GM23248 (cell line): ENCODE data around the gene PTP4A2. TPM values are rescaled to one million over a fixed set of nuclear protein-coding genes. Genes with fewer than 3 reads are reported as not detected.
"Not testable (repeated sequence)": the region's sequence is repeated elsewhere in the genome, so short reads cannot be mapped to it uniquely, and the experiment has no call there.

Source experiments
- DNase-seq: peaks from one replicate; pipeline ENCODE4 v3.0.0-alpha.2; 2015
- H2AFZ ChIP-seq: fragments of 200-600 bp; sonication (generic); 2 replicates; pipeline ENCODE4 v1.6.1; 2016; ENCODE audit warnings: antibody characterized with exemption
- H3F3A ChIP-seq: fragments of 200-600 bp; sonication (generic); 2 replicates; pipeline ENCODE4 v1.6.1; 2016; ENCODE audit warnings: mild to moderate bottlenecking, antibody characterized with exemption, mixed run types; ENCODE audit not compliant: insufficient read depth
- H3K27ac ChIP-seq: fragments of 200-600 bp; sonication (generic); 2 replicates; pipeline ENCODE4 v1.5.1; 2016; ENCODE audit warnings: mild to moderate bottlenecking
- H3K27me3 ChIP-seq: fragments of 200-600 bp; sonication (generic); replicated peaks from 2 replicates; pipeline ENCODE4 v1.6.1; 2016; ENCODE audit warnings: mild to moderate bottlenecking; ENCODE audit not compliant: insufficient read depth
- H3K36me3 ChIP-seq: fragments of 200-600 bp; sonication (generic); 2 replicates; pipeline ENCODE4 v1.6.1; 2016; ENCODE audit warnings: low read depth, mild to moderate bottlenecking
- H3K4me1 ChIP-seq: fragments of 200-600 bp; sonication (generic); 2 replicates; pipeline ENCODE4 v1.6.1; 2016; ENCODE audit warnings: mild to moderate bottlenecking; ENCODE audit not compliant: insufficient read depth
- H3K4me2 ChIP-seq: fragments of 200-600 bp; sonication (generic); one replicate; pipeline ENCODE4 v1.6.1; 2016; ENCODE audit warnings: mild to moderate bottlenecking; ENCODE audit not compliant: unreplicated experiment
- H3K4me3 ChIP-seq: fragments of 200-600 bp; sonication (generic); 2 replicates; pipeline ENCODE4 v1.5.1; 2016; ENCODE audit warnings: mild to moderate bottlenecking
- H3K79me2 ChIP-seq: fragments of 200-600 bp; sonication (generic); 2 replicates; pipeline ENCODE4 v1.6.1; 2016; ENCODE audit warnings: mild to moderate bottlenecking; ENCODE audit not compliant: insufficient read depth
- H3K9ac ChIP-seq: fragments of 200-600 bp; sonication (generic); 2 replicates; pipeline ENCODE4 v1.6.1; 2016; ENCODE audit warnings: mild to moderate bottlenecking
- H3K9me2 ChIP-seq: fragments of 200-600 bp; sonication (generic); 2 replicates; pipeline ENCODE4 v1.6.1; 2016; ENCODE audit warnings: mixed run types, mild to moderate bottlenecking, moderate library complexity; ENCODE audit not compliant: insufficient read depth
- H3K9me3 ChIP-seq: fragments of 200-600 bp; sonication (generic); one replicate; pipeline ENCODE4 v1.6.1; 2017; ENCODE audit warnings: low read depth
- H4K20me1 ChIP-seq: fragments of 200-600 bp; sonication (generic); 2 replicates; pipeline ENCODE4 v1.6.0; 2016; ENCODE audit not compliant: insufficient read depth
- EZH2 ChIP-seq: fragments of 200-600 bp; sonication (generic); IDR thresholded peaks from 2 replicates; pipeline ENCODE4 v1.6.1; 2018; ENCODE audit warnings: antibody characterized with exemption, mild to moderate bottlenecking; ENCODE audit not compliant: insufficient read depth, poor library complexity, severe bottlenecking
- EZH2phosphoT487 ChIP-seq: fragments of 200-600 bp; sonication (generic); IDR thresholded peaks from 2 replicates; pipeline ENCODE4 v1.6.1; 2018; ENCODE audit warnings: antibody characterized with exemption, moderate library complexity, mild to moderate bottlenecking, low read depth; ENCODE audit not compliant: insufficient read depth
- WGBS, 2 experiments: methylation state at CpG; one replicate each; pipeline ENCODE4 v1.1.6; 2015 to 2017; ENCODE audit warnings: low lambda C conversion rate in 2 of 2, low coverage in 1 of 2; ENCODE audit errors: missing lambda C conversion rate in 2 of 2; 5-methylcytosine and 5-hydroxymethylcytosine counted together
- in situ Hi-C: fragments of 300-500 bp; cut with MboI; formaldehyde crosslinking; loops from 2 replicates; pipeline ENCODE4 v1.15.0; 2020
- polyA plus RNA-seq: library from polyadenylated mRNA; unstranded; fragments of >200 nt; fragmentation: Nextera tagmentation; extraction: Ambion mirVana; gene quantifications from 2 replicates; pipeline ENCODE4 v1.2.1, GENCODE V29; 2016
- total RNA-seq: library from RNA; depleted of rRNA; stranded (reverse); fragments of >200 nt; shearing (Covaris generic); gene quantifications from 2 replicates; pipeline ENCODE4 v1.2.3, GENCODE V29; 2014

Gene PTP4A2
- total and polyA plus RNA-seq, 2 experiments from 2014 or later: 292 to 379 TPM

GRCh38 chr1:31926853-31927660 is 11.1 kb downstream of the PTP4A2 start:
- Histone ChIP-seq H3K36me3 (no peaks in the 10 kb centered on the region), H3K9ac (no peak overlapping the region), H4K20me1 (peaks cover 49% of the 10 kb centered on the region), H3K27ac (no peak overlapping the region), H3K4me1 (peaks cover 52% of the 10 kb centered on the region), H3K27me3 (no peaks in the 10 kb centered on the region), H2AFZ (no peak overlapping the region), H3K4me3 (no peak overlapping the region), H3K9me2 (no peaks in the 10 kb centered on the region), H3K79me2 (peaks cover 100% of the 10 kb centered on the region), H3F3A (peaks cover 65% of the 10 kb centered on the region), H3K4me2 (peak overlapping the region; percentile 26), H3K9me3 (no peaks in the 10 kb centered on the region)
- DNase-seq: no peak
- in situ Hi-C loops: no loop called here
- TF ChIP-seq EZH2: no peak
- TF ChIP-seq EZH2phosphoT487: no peak
- WGBS, 2 experiments: 40 to 52% methylated on average over 8 of the region's 8 CpGs

- H2AFZ ChIP-seq: no peak overlapping the region
- H3K4me1 ChIP-seq: peaks cover 52% of the 10 kb centered on the region
- in situ Hi-C loops: no loop called here
- WGBS, 2 experiments: 48 to 54% methylated on average over 2 of the region's 2 CpGs
- peaks cover 100% of the 10 kb centered on the region for H3K79me2 ChIP-seq
- H3K27me3 ChIP-seq: no peaks in the 10 kb centered on the region
- no peak for DNase-seq
- H3K9ac ChIP-seq: no peak overlapping the region
- H3K36me3 ChIP-seq: no peaks in the 10 kb centered on the region
- TF ChIP-seq EZH2 (no peak), EZH2phosphoT487 (no peak)
- no peaks in the 10 kb centered on the region for H3K9me2 ChIP-seq
- H3K9me3 ChIP-seq: no peaks in the 10 kb centered on the region
- H3K27ac ChIP-seq: no peak overlapping the region
- peak overlapping the region; percentile 26 for H3K4me2 ChIP-seq
- H3F3A ChIP-seq: peaks cover 65% of the 10 kb centered on the region
- H3K4me3 ChIP-seq: no peak overlapping the region
- H4K20me1 ChIP-seq: peaks cover 45% of the 10 kb centered on the region
These were observed 11.9 kb downstream of the PTP4A2 start for GRCh38 chr1:31926252-31926651.

GRCh38 chr1:31925824-31926223 is 12.3 kb downstream of the PTP4A2 start:
- H3K27me3 ChIP-seq, DNase-seq, in situ Hi-C loops, H3K4me2 ChIP-seq, H3K4me3 ChIP-seq, H3K9ac ChIP-seq, H3K36me3 ChIP-seq, H3K9me2 ChIP-seq, H2AFZ ChIP-seq, H3K9me3 ChIP-seq, H3K27ac ChIP-seq: not testable (repeated sequence)
- H3K4me1 ChIP-seq: peaks cover 52% of the 10 kb centered on the region
- WGBS, 2 experiments: 92 to 93% methylated on average over 13 of the region's 13 CpGs
- peaks cover 100% of the 10 kb centered on the region for H3K79me2 ChIP-seq
- H4K20me1 ChIP-seq: peaks cover 45% of the 10 kb centered on the region
- H3F3A ChIP-seq: peaks cover 65% of the 10 kb centered on the region

DNA sequence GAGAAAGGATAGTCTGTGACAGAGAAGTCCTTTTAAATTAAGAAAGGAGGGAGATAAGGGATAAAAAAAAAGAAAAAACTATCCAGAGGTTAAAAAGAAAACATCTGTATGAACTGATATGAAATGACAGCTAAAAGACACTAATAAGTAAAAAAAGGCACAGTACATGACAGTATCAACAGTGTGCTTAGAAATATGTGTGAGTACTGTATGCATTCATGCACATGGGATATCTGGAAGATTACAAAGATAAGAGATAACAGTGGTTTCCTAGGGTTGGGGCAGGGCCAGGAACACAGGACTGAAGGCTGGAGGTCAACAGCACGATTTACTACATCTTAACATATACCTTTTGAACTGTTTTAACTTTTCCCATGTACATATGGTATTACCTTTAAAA is 13.3 kb downstream of the PTP4A2 start:
- Histone ChIP-seq H3K27me3 (no peaks in the 10 kb centered on the region), H3K36me3 (no peaks in the 10 kb centered on the region), H3K9me2 (no peaks in the 10 kb centered on the region), H4K20me1 (peaks cover 39% of the 10 kb centered on the region), H3K9ac (no peak overlapping the region), H3K79me2 (peaks cover 100% of the 10 kb centered on the region), H3K27ac (no peak overlapping the region), H3F3A (peaks cover 63% of the 10 kb centered on the region; the same call in 1 of the 2 replicates), H3K4me1 (peaks cover 48% of the 10 kb centered on the region), H3K9me3 (no peaks in the 10 kb centered on the region), H2AFZ (no peak overlapping the region), H3K4me3 (no peak overlapping the region), H3K4me2 (peak overlapping the region; percentile 1)
- 91 to 100% methylated on average over 1 of the region's 1 CpG for WGBS, 2 experiments
- in situ Hi-C loops: no loop called here
- TF ChIP-seq EZH2phosphoT487: no peak
- DNase-seq: no peak
